HepG2 (cell line): ENCODE results near the gene LLGL1. TPM values are rescaled to one million over a fixed set of nuclear protein-coding genes. Genes with fewer than 3 reads are reported as not detected.

Experiments used
- ATAC-seq: fragments of 200-7000 bp; cut with Tn5 transposase; 3 replicates; pipeline ENCODE4 v1.9.1; 2020; ENCODE audit warnings: mild to moderate bottlenecking, moderate library complexity
- BruUV-seq: library from RNA; stranded (reverse); fragments of 400-500 nt; replicated peaks from 2 replicates; lab custom pipeline; 2021; lab: Mats Ljungman, UMichigan
- CTCF ChIA-PET: fragments of 300-600 bp; formaldehyde crosslinking; extraction: SDS; loops from one replicate; lab custom pipeline; 2021; ENCODE audit warnings: low total read pairs, inconsistent platforms, low intra/inter-chr PET ratio; lab: Yijun Ruan, JAX
- POLR2A ChIA-PET: fragments of 350-600 bp; sonication (Branson Sonifier 250); formaldehyde crosslinking; loops from one replicate; lab custom pipeline; 2020; ENCODE audit warnings: antibody characterized with exemption, inconsistent platforms; lab: Yijun Ruan, JAX
- DNase-seq: peaks from one replicate; pipeline ENCODE4 v3.0.0-alpha.2; 2015; ENCODE audit warnings: low spot score
- FAIRE-seq: peaks from 3 replicates; lab custom pipeline; 2011; peaks lifted over from hg19 to GRCh38; lab: Jason Lieb, UNC
- H2AFZ ChIP-seq: one replicate; pipeline ENCODE4 v1.6.1; 2011; ENCODE audit warnings: low read length, inconsistent platforms
- H3K27ac ChIP-seq: fragments of 300-600 bp; 3 replicates; pipeline ENCODE4 v1.8.0; 2011; ENCODE audit warnings: mixed run types, mild to moderate bottlenecking, mixed read lengths, low read length, inconsistent platforms; ENCODE audit not compliant: insufficient read depth; ENCODE audit errors: extremely low read length
- H3K27me3 ChIP-seq, 2 experiments: fragments of 200-600 bp in 1 of 2; 2 replicates in 1 of 2; 3 replicates in 1 of 2; pipeline versions ENCODE4 v1.6.0 to v1.8.0; 2011; ENCODE audit warnings: low read length in 2 of 2, mild to moderate bottlenecking in 2 of 2, moderate library complexity in 2 of 2, inconsistent platforms in 1 of 2; ENCODE audit not compliant: insufficient read depth in 2 of 2, control insufficient read depth in 1 of 2
- H3K36me3 ChIP-seq, 2 experiments: fragments of 200-600 bp in 1 of 2; replicated peaks in 1 of 2; 2 replicates in 1 of 2; 3 replicates in 1 of 2; pipeline versions ENCODE4 v1.5.1 to v1.8.0; 2011; ENCODE audit warnings: low read length in 2 of 2, inconsistent platforms in 1 of 2; ENCODE audit not compliant: insufficient read depth in 2 of 2, control insufficient read depth in 1 of 2
- H3K4me1 ChIP-seq: 2 replicates; pipeline ENCODE4 v1.5.1; 2012; ENCODE audit warnings: low read length, inconsistent platforms; ENCODE audit not compliant: insufficient read depth
- H3K4me2 ChIP-seq: 2 replicates; pipeline ENCODE4 v1.6.0; 2011; ENCODE audit warnings: low read depth, low read length, inconsistent platforms
- H3K4me3 ChIP-seq, 3 experiments: fragments of 200-600 bp in 1 of 3; sonication (generic), shearing (Covaris generic) in 1 of 3; replicated peaks in 1 of 3; 2 replicates each; pipeline ENCODE4 v1.5.1; 2011 to 2016; ENCODE audit warnings: low read length in 3 of 3, inconsistent platforms in 2 of 3, low read depth in 2 of 3, mild to moderate bottlenecking in 2 of 3, control low read depth in 1 of 3, mixed read lengths in 1 of 3; ENCODE audit not compliant: insufficient read depth in 1 of 3
- H3K79me2 ChIP-seq: one replicate; pipeline ENCODE4 v1.6.1; 2011; ENCODE audit warnings: low read length, inconsistent platforms; ENCODE audit not compliant: insufficient read depth
- H3K9ac ChIP-seq: 2 replicates; pipeline ENCODE4 v1.6.0; 2011; ENCODE audit warnings: mild to moderate bottlenecking, low read depth, low read length, inconsistent platforms; ENCODE audit not compliant: insufficient read depth
- H3K9me3 ChIP-seq: 2 replicates; pipeline ENCODE4 v1.5.1; 2012; ENCODE audit warnings: mild to moderate bottlenecking, low read length
- H4K20me1 ChIP-seq: 2 replicates; pipeline ENCODE4 v1.6.0; 2011; ENCODE audit warnings: inconsistent platforms, mild to moderate bottlenecking, low read length, moderate library complexity; ENCODE audit not compliant: insufficient read depth
- BRD4 ChIP-seq: sonication (generic); formaldehyde crosslinking; IDR thresholded peaks from 2 replicates; pipeline ENCODE4 v1.4.0; 2020; ENCODE audit warnings: missing genetic modification reagents
- CBX5 ChIP-seq: sonication (generic); formaldehyde crosslinking; IDR thresholded peaks from 2 replicates; pipeline ENCODE4 v1.4.0; 2020; ENCODE audit warnings: missing genetic modification reagents, borderline replicate concordance
- CREM ChIP-seq, 2 experiments: sonication (generic) in 1 of 2; formaldehyde crosslinking in 1 of 2; IDR thresholded peaks; 2 replicates each; pipeline versions ENCODE4 v1.4.0 to v1.6.1; 2016 to 2020; ENCODE audit warnings: antibody characterized with exemption in 1 of 2, mild to moderate bottlenecking in 1 of 2, missing genetic modification reagents in 1 of 2
- KDM2A ChIP-seq: sonication (generic); formaldehyde crosslinking; IDR thresholded peaks from 2 replicates; pipeline ENCODE4 v1.4.0; 2020; ENCODE audit warnings: low read depth, missing genetic modification reagents, borderline replicate concordance
- NFKB2 ChIP-seq: sonication (generic); formaldehyde crosslinking; IDR thresholded peaks from 2 replicates; pipeline ENCODE4 v1.4.0; 2020; ENCODE audit warnings: missing genetic modification reagents, borderline replicate concordance
- NFYB ChIP-seq: sonication (generic); formaldehyde crosslinking; IDR thresholded peaks from 2 replicates; pipeline ENCODE4 v1.4.0; 2020; ENCODE audit warnings: missing genetic modification reagents
- NFYC ChIP-seq: IDR thresholded peaks from 2 replicates; pipeline ENCODE4 v1.6.1; 2016; ENCODE audit warnings: missing genetic modification reagents, missing compliant biosample characterization
- ZBTB20 ChIP-seq: sonication (generic); formaldehyde crosslinking; IDR thresholded peaks from 2 replicates; pipeline ENCODE4 v1.8.1; 2023; ENCODE audit warnings: missing genetic modification reagents, low read depth, mild to moderate bottlenecking, borderline replicate concordance
- WGBS: methylation state at CpG from one replicate; pipeline ENCODE4 v1.1.6; 2017; ENCODE audit warnings: low lambda C conversion rate; 5-methylcytosine and 5-hydroxymethylcytosine counted together
- in situ Hi-C: cut with HindIII; loops from 2 replicates; pipeline ENCODE4 v1.10.0; 2017; ENCODE audit warnings: low pct_unique_long_range_greater_than_20kb; ENCODE audit not compliant: extremely low pct_ligation_motif_present
- intact Hi-C: fragments of 100-400 bp; cut with micrococcal nuclease; formaldehyde crosslinking; loops from one replicate; pipeline ENCODE4 v1.10.0; 2022; ENCODE audit not compliant: unreplicated experiment
- polyA plus RNA-seq, 8 experiments: library from polyadenylated mRNA; depleted of rRNA in 3 of 8; stranded (reverse) in 7 of 8; unstranded in 1 of 8; fragments of >200 nt; fragmentation: Illumina TruSeq in 4 of 8; extraction: Trizol in 4 of 8; gene quantifications; 2 replicates each; pipeline versions ENCODE4 v1.2.1 to v1.2.3, GENCODE V29; 2011 to 2016; ENCODE audit warnings: low read depth in 4 of 8, missing spikeins in 1 of 8, mixed read lengths in 1 of 8; ENCODE audit not compliant: insufficient read depth in 1 of 8
- total RNA-seq, 5 experiments: library from RNA; depleted of rRNA; stranded (reverse); fragments of >200 nt; fragmentation: Illumina TruSeq; extraction: Trizol; gene quantifications; 2 replicates each; pipeline ENCODE4 v1.2.3, GENCODE V29; 2016; ENCODE audit warnings: low read depth in 1 of 5
- TF ChIP-seq, protein P1 (sequence below): IDR thresholded peaks from 2 replicates; pipeline ENCODE4 v1.6.1; 2016; ENCODE audit warnings: missing genetic modification reagents, missing compliant biosample characterization
- TF ChIP-seq, protein P2 (sequence below): sonication (generic); IDR thresholded peaks from 2 replicates; pipeline ENCODE4 v1.6.1; 2016; ENCODE audit warnings: low read depth, borderline replicate concordance
- TF ChIP-seq, protein P3 (sequence below): sonication (generic); formaldehyde crosslinking; IDR thresholded peaks from 2 replicates; pipeline ENCODE4 v1.4.0; 2020; ENCODE audit warnings: missing genetic modification reagents, low read depth, mild to moderate bottlenecking, borderline replicate concordance
- TF ChIP-seq, protein P4 (sequence below): sonication (generic); formaldehyde crosslinking; IDR thresholded peaks from 2 replicates; pipeline ENCODE4 v1.9.0; 2022; ENCODE audit warnings: low read depth, missing genetic modification reagents

LLGL1 gene
- total and polyA plus RNA-seq, 2 of the 13 experiments (the other 11 are each of a cell fraction or from before 2014, with no cell fraction given) = 15.0 to 15.3 TPM

DNA sequence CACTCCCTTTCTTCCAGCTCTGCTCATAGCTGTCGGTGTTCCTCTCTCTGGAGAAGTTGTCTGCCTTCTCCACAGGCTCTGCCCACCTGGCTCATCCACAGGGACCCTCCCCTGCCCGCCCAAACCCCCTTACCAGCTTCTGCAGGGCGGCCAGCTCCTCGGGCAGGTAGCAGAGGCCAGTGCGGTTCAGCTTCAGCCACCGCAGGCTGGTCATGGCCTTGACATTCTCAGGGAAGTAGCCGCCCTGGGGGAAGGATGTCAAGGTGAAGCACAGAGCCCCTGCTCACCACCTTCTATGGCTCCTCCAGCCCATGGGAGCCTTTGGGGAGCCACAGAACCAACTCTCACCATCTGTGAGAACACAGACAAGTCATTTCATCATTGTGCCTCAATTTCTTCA is 31.3 kb downstream of the LLGL1 start:
- no peaks in the 10 kb centered on the region for H3K9me3 ChIP-seq
- CTCF ChIA-PET = no interaction called here
- H3K27me3 ChIP-seq = no peaks in the 10 kb centered on the region; a peak in 1 of 5 replicates
- intact Hi-C loops (loop anchor here (5.0 kb wide), 1 partner anchor 61 kb away; the partner anchor contains the start of gene SMCR8), in situ Hi-C loops (loop anchor here (5.0 kb wide), 1 partner anchor 34 kb away; no protein-coding TSS in a partner anchor)
- ATAC-seq (no peak), FAIRE-seq (no peak), DNase-seq (no peak)
- no peak overlapping the region for H2AFZ ChIP-seq
- peaks cover 27% of the 10 kb centered on the region for H3K4me1 ChIP-seq
- H3K36me3 ChIP-seq = peaks cover 25 to 41% of the 10 kb centered on the region in 2 experiments; a peak in 4 of 5 replicates
- peaks cover 8% of the 10 kb centered on the region; the same call in 1 of the 2 replicates for H4K20me1 ChIP-seq
- TF ChIP-seq, protein P1, sequence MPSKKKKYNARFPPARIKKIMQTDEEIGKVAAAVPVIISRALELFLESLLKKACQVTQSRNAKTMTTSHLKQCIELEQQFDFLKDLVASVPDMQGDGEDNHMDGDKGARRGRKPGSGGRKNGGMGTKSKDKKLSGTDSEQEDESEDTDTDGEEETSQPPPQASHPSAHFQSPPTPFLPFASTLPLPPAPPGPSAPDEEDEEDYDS = no peak
- TF ChIP-seq CREM (IDR thresholded peaks at IDR 0.05) (no peak), CREM (CRISPR knock-in tag; IDR thresholded peaks at IDR 0.05) (no peak)
- no TSS peak for BruUV-seq
- POLR2A ChIA-PET = no interaction called here
- 89% methylated on average over 7 of the region's 7 CpGs for WGBS
- peaks cover 27% of the 10 kb centered on the region for H3K79me2 ChIP-seq
- H3K4me3 ChIP-seq = peak overlapping the region; percentile 67 to 95 (median 87); a peak in 5 of 6 replicates
- peak overlapping the region; percentile 94; the same call in 1 of the 2 replicates for H3K9ac ChIP-seq
- H3K4me2 ChIP-seq = peak overlapping the region; percentile 99
- no peak overlapping the region for H3K27ac ChIP-seq

DNA sequence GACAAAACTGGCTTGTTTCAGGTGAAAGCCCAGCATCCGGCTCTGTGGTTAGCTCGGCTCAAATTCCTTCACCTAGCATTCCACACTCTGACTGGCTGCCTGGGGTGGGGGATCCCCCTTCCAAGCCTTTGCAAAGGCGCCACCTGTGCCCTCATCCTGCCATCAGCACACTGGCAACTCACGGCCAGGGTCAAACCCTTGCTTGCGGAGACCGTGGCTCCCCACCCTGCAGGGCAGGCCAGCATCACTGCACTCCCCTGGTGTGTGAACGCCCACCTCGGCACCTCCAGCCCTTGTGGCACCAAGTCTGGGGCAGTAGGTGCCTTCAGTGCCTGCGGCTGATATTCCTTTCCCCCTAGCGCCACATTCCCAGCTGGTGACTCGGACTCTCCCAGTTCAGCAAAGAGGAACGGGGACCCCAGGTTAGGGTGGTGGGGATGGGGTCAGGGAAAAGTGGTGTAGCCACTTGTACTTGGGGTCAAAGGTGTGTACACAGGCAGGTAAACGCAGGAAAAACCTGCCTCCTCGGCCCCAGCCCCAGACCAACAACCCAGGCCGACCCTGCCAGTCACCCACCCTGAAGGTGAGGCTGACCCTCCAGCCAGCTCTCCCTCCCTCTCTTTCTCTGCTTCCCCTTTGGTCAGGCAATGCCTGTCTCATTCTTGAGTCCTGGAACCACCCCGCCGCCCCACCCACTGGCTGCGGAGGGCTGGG is 32.0 kb downstream of the LLGL1 start:
- ChIA-PET POLR2A (no interaction called here), CTCF (no interaction called here)
- in situ Hi-C loops = loop anchor here (5.0 kb wide), 1 partner anchor 35 kb away; no protein-coding TSS in a partner anchor
- Histone ChIP-seq H3K36me3 (peaks cover 19 to 35% of the 10 kb centered on the region in 2 experiments; a peak in 4 of 5 replicates), H3K79me2 (peaks cover 30% of the 10 kb centered on the region), H3K4me1 (peaks cover 33% of the 10 kb centered on the region), H3K27ac (peak overlapping the region; percentile 82), H3K4me3 (peak overlapping the region; percentile 67 to 95 (median 87)), H2AFZ (no peak overlapping the region), H3K4me2 (peak overlapping the region; percentile 99), H3K9me3 (no peaks in the 10 kb centered on the region), H3K9ac (peak overlapping the region; percentile 94), H4K20me1 (peaks cover 8% of the 10 kb centered on the region; the same call in 1 of the 2 replicates), H3K27me3 (no peaks in the 10 kb centered on the region; a peak in 1 of 5 replicates)
- intact Hi-C loops = loop anchor here (5.0 kb wide), 1 partner anchor 60 kb away; the partner anchor contains the start of gene SMCR8
- 8% methylated on average over 12 of the region's 18 CpGs for WGBS
- FAIRE-seq (no peak), ATAC-seq (peak; percentile 8), DNase-seq (peak; percentile 26)
- no TSS peak for BruUV-seq
- TF ChIP-seq NFYC = peak; percentile 68
- TF ChIP-seq, protein P2, sequence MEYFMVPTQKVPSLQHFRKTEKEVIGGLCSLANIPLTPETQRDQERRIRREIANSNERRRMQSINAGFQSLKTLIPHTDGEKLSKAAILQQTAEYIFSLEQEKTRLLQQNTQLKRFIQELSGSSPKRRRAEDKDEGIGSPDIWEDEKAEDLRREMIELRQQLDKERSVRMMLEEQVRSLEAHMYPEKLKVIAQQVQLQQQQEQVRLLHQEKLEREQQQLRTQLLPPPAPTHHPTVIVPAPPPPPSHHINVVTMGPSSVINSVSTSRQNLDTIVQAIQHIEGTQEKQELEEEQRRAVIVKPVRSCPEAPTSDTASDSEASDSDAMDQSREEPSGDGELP = no peak
- peak; percentile 60 for TF ChIP-seq NFYB (CRISPR knock-in tag)
- TF ChIP-seq CBX5 = no peak
- no peak for TF ChIP-seq BRD4 (CRISPR knock-in tag)
- TF ChIP-seq NFKB2 (CRISPR knock-in tag) = peak; percentile 12; the same call in 1 of the 2 replicates
- TF ChIP-seq KDM2A (CRISPR knock-in tag) = 0 out of 2 replicates have a peak, but pooled peaks have one; percentile 8
- TF ChIP-seq ZBTB20 (CRISPR knock-in tag) = no peak
- TF ChIP-seq, protein P3, sequence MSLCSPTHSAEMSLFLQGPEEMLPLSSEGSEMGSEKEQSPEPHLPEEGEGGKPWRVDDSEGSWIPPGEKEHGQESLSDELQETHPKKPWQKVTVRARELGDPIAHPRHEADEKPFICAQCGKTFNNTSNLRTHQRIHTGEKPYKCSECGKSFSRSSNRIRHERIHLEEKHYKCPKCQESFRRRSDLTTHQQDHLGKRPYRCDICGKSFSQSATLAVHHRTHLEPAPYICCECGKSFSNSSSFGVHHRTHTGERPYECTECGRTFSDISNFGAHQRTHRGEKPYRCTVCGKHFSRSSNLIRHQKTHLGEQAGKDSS (CRISPR knock-in tag) = no peak
- TF ChIP-seq, protein P4, sequence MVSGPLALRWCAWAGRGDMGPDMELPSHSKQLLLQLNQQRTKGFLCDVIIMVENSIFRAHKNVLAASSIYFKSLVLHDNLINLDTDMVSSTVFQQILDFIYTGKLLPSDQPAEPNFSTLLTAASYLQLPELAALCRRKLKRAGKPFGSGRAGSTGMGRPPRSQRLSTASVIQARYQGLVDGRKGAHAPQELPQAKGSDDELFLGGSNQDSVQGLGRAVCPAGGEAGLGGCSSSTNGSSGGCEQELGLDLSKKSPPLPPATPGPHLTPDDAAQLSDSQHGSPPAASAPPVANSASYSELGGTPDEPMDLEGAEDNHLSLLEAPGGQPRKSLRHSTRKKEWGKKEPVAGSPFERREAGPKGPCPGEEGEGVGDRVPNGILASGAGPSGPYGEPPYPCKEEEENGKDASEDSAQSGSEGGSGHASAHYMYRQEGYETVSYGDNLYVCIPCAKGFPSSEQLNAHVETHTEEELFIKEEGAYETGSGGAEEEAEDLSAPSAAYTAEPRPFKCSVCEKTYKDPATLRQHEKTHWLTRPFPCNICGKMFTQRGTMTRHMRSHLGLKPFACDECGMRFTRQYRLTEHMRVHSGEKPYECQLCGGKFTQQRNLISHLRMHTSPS (CRISPR knock-in tag) = peak; percentile 30; the same call in 1 of the 2 replicates
